Testis (tissue), 3 donors: ENCODE measurements around the gene DRG2. TPM values are rescaled to one million over a fixed set of nuclear protein-coding genes. Genes with fewer than 3 reads are reported as not detected.

Experiments used
- DNase-seq: peaks from one replicate; pipeline ENCODE4 v3.0.0-alpha.2; 2019
- H3K27ac ChIP-seq, 2 donors: fragments of 200-600 bp; sonication (generic); one replicate each; pipeline ENCODE4 v1.5.1; 2019
- H3K27me3 ChIP-seq: fragments of 200-600 bp; sonication (generic); one replicate; pipeline ENCODE4 v1.5.1; 2019
- H3K36me3 ChIP-seq: fragments of 200-600 bp; sonication (generic); one replicate; pipeline ENCODE4 v1.5.1; 2017; ENCODE audit warnings: low read depth; ENCODE audit errors: missing control alignments
- H3K4me1 ChIP-seq: fragments of 200-600 bp; sonication (generic); one replicate; pipeline ENCODE4 v1.5.1; 2019
- H3K4me3 ChIP-seq, 2 donors: fragments of 200-600 bp; sonication (generic); one replicate each; pipeline ENCODE4 v1.5.1; 2017 to 2019
- H3K9me3 ChIP-seq: fragments of 200-600 bp; sonication (generic); one replicate; pipeline ENCODE4 v1.5.1; 2017
- POLR2A ChIP-seq: fragments of 450-650 bp; IDR thresholded peaks from one replicate; pipeline ENCODE4 v1.6.1; 2017; ENCODE audit warnings: antibody characterized with exemption, mild to moderate bottlenecking, moderate library complexity
- WGBS, 2 donors: methylation state at CpG; one replicate each; pipeline ENCODE4 v1.1.5; 2018; 5-methylcytosine and 5-hydroxymethylcytosine counted together
- intact Hi-C: fragments of 100-400 bp; cut with DNase I; formaldehyde crosslinking; loops from one replicate; pipeline ENCODE4 v1.15.1; 2023; ENCODE audit warnings: low total_unique reads
- polyA plus RNA-seq: library from polyadenylated mRNA; stranded (reverse); fragments of 350-450 nt; fragmentation: Illumina TruSeq; extraction: RNeasy Lipid Tissue Mini Kit (QIAGEN cat#74804); gene quantifications from one replicate; pipeline ENCODE4 v1.2.3, GENCODE V29; 2014; ENCODE audit warnings: low read depth, low replicate concordance; ENCODE audit not compliant: insufficient read depth
- total RNA-seq, 2 donors: library from RNA; depleted of rRNA; stranded (reverse); fragments of >200 nt; gene quantifications; one replicate each; pipeline ENCODE4 v1.2.3, GENCODE V29; 2016
- TF ChIP-seq, protein P1 (sequence below), 3 experiments: fragments of 450-650 bp in 2 of 3; fragments of 200-600 bp in 1 of 3; sonication (generic) in 1 of 3; IDR thresholded peaks; one replicate each; pipeline ENCODE4 v1.5.1; 2016 to 2019; ENCODE audit warnings: antibody characterized with exemption in 3 of 3, mild to moderate bottlenecking in 2 of 3, moderate library complexity in 1 of 3

Gene DRG2
- total and polyA plus RNA-seq, 3 donors from 2014 or later, result 26.0 to 43.1 (median 42.9) TPM

DNA sequence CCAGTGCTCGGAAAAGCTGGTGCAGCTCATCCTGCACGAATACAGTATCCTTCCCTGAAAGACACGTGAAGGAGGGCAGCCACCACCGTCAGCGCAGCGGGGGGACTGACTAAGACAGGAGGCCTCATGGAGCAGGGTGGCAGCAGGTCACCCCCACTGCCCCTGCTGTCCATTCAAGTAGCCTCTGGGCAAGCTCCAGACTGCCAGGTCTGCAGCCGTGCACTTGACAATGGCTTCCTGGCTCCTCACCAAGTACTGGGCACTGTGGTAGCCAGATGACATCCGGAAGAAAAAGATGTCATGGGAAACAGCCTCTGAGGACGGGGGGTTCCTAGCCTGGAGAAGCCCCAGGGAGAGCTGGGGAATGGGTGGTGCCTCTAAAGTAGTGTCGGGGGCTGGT is 12.9 kb downstream of the DRG2 start:
- Histone ChIP-seq H3K27me3 (no peaks in the 10 kb centered on the region), H3K9me3 (no peaks in the 10 kb centered on the region), H3K4me1 (no peaks in the 10 kb centered on the region), H3K27ac (no peak overlapping the region), H3K36me3 (no peaks in the 10 kb centered on the region), H3K4me3 (no peak overlapping the region)
- no peak for DNase-seq
- 80 to 86% methylated on average over 7 to 10 of the region's 10 CpGs for WGBS, 2 donors
- TF ChIP-seq POLR2A, result no peak
- TF ChIP-seq, protein P1, sequence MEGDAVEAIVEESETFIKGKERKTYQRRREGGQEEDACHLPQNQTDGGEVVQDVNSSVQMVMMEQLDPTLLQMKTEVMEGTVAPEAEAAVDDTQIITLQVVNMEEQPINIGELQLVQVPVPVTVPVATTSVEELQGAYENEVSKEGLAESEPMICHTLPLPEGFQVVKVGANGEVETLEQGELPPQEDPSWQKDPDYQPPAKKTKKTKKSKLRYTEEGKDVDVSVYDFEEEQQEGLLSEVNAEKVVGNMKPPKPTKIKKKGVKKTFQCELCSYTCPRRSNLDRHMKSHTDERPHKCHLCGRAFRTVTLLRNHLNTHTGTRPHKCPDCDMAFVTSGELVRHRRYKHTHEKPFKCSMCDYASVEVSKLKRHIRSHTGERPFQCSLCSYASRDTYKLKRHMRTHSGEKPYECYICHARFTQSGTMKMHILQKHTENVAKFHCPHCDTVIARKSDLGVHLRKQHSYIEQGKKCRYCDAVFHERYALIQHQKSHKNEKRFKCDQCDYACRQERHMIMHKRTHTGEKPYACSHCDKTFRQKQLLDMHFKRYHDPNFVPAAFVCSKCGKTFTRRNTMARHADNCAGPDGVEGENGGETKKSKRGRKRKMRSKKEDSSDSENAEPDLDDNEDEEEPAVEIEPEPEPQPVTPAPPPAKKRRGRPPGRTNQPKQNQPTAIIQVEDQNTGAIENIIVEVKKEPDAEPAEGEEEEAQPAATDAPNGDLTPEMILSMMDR (IDR thresholded peaks at IDR 0.05), result no peak
- intact Hi-C loops, result no loop called here

DNA sequence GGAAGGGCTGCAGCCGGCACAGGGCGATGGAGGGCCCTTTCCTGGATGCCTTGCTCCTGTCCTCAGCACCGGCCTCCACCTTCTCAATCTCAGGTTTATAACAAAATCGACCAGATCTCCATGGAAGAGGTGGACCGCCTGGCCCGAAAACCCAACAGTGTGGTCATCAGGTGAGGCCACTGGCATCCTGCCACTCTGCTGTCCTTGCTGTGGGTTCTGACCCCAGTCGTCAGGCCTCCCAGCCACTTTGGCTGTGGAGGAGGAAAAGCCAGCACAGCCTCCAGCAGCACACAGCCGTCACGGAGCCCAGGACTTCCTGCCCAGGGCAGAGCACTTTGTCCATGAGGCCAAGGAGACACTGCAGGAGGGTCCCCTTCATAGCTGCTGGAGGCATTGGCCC is 14.1 kb downstream of the DRG2 start:
- Histone ChIP-seq H3K36me3 (no peaks in the 10 kb centered on the region), H3K4me1 (no peaks in the 10 kb centered on the region), H3K27me3 (no peaks in the 10 kb centered on the region), H3K9me3 (no peaks in the 10 kb centered on the region), H3K27ac (no peak overlapping the region), H3K4me3 (no peak overlapping the region)
- no peak for DNase-seq
- intact Hi-C loops, result no loop called here
- TF ChIP-seq POLR2A, result no peak
- TF ChIP-seq, protein P1 (IDR thresholded peaks at IDR 0.05), result no peak
- 69 to 90% methylated on average over 7 to 9 of the region's 9 CpGs for WGBS, 2 donors

DNA sequence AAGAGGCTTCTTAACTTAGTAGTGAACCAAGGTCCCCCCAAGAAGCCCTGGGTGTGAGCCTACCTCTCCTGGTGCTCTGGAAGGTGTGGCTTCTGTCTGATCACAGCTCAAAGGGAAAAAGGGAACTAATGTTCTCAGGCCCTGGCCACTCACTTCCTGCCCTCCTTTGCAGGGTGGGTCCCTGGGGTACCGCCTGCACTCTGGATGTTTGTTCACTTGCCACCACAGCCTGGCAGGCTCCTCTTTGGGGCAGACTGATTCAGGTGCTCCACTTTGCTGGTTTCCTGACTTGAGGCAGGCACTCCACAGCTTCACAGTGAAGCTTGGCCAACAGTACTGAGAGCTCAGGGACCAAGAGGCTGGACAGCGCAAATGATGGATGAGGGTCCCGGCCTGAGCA is 14.9 kb downstream of the DRG2 start:
- H3K4me1 ChIP-seq, result no peaks in the 10 kb centered on the region
- WGBS, 2 donors, result 95 to 100% methylated on average over 1 to 3 of the region's 3 CpGs
- no peaks in the 10 kb centered on the region for H3K36me3 ChIP-seq
- H3K27me3 ChIP-seq, result no peaks in the 10 kb centered on the region
- DNase-seq, result no peak
- intact Hi-C loops, result no loop called here
- TF ChIP-seq, protein P1 (IDR thresholded peaks at IDR 0.05), result no peak
- TF ChIP-seq POLR2A, result no peak
- H3K9me3 ChIP-seq, result no peaks in the 10 kb centered on the region
- H3K4me3 ChIP-seq, result no peak overlapping the region
- H3K27ac ChIP-seq, result no peak overlapping the region

DNA sequence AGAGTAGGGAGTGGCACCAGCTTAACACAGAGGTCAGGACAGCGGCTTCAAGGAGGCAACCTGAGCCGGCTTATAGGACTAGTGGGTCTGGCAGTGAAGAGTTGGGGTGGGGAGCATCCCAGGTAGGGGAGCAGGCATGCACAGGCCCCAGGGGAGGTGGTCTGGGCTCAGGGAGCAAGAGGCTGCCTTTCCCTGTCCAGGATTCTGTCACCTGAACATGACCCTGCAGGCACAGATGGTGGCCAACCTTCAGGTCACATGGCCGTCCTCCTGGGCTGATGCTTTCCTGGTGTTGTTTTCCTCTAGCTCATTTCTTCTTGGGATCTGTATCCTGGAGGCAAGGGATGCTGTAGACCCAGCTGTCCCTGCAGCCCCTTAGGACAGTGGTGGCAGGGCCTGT is 17.3 kb downstream of the DRG2 start:
- TF ChIP-seq, protein P1 (IDR thresholded peaks at IDR 0.05), result no peak
- no peak for TF ChIP-seq POLR2A
- no peak overlapping the region for H3K27ac ChIP-seq
- no peak for DNase-seq
- 95 to 100% methylated on average over 3 of the region's 3 CpGs for WGBS, 2 donors
- intact Hi-C loops, result no loop called here
- no peak overlapping the region for H3K4me3 ChIP-seq
- no peaks in the 10 kb centered on the region for H3K9me3 ChIP-seq
- H3K27me3 ChIP-seq, result no peaks in the 10 kb centered on the region
- no peaks in the 10 kb centered on the region for H3K36me3 ChIP-seq
- H3K4me1 ChIP-seq, result no peaks in the 10 kb centered on the region

DNA sequence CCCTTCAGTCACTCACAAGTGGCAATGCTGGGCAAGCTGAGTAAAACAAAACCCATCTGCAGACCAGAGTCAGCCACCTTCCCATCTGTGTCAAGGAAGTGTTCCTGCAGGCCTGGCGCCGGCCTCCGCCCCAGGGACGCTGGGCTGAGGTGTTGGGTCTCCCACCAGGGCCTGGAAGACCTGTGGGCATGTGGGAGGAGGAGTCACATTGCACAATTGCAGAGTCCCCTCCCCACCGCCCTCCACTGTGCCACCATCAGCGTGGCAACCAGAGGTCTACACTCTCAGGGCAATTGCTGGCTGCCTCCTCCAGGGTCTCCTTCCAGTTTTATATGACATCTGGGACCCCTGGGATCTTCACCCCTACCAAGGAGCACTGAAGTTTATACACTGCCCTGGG is 17.8 kb downstream of the DRG2 start:
- WGBS, 2 donors, result 94 to 95% methylated on average over 2 to 6 of the region's 6 CpGs
- Histone ChIP-seq H3K4me3 (no peak overlapping the region), H3K27me3 (no peaks in the 10 kb centered on the region), H3K27ac (no peak overlapping the region), H3K4me1 (no peaks in the 10 kb centered on the region), H3K9me3 (no peaks in the 10 kb centered on the region), H3K36me3 (no peaks in the 10 kb centered on the region)
- intact Hi-C loops, result no loop called here
- no peak for DNase-seq
- TF ChIP-seq, protein P1 (IDR thresholded peaks at IDR 0.05), result no peak
- TF ChIP-seq POLR2A, result no peak
